OCI-LY3 (cell line): Measurements from ENCODE around the gene ZNF827.

Experiments
- H2AFZ ChIP-seq: fragments of 200-600, 300-600 bp; shearing (Covaris generic); 2 replicates; pipeline ENCODE4 v1.6.0; 2014; ENCODE audit warnings: antibody characterized with exemption, low read depth, low read length
- H3K27ac ChIP-seq: fragments of 200-600, 300-600 bp; sonication (generic); 2 replicates; pipeline ENCODE4 v1.5.1; 2014; ENCODE audit warnings: mild to moderate bottlenecking, low read length, moderate library complexity, mixed read lengths
- H3K27me3 ChIP-seq: fragments of 200-600, 300-600 bp; sonication (generic); 2 replicates; pipeline ENCODE4 v1.6.1; 2014; ENCODE audit warnings: low read depth, low read length, mixed read lengths
- H3K36me3 ChIP-seq: fragments of 200-600, 300-600 bp; sonication (generic); replicated peaks from 2 replicates; pipeline ENCODE3; 2014; ENCODE audit warnings: low read depth, low read length, mixed read lengths
- H3K4me1 ChIP-seq: fragments of 300-600, 200-600 bp; sonication (generic); 2 replicates; pipeline ENCODE4 v1.6.1; 2014; ENCODE audit warnings: low read length, mixed read lengths
- H3K4me2 ChIP-seq: fragments of 200-600, 300-600 bp; sonication (generic); 2 replicates; pipeline ENCODE4 v1.6.1; 2014; ENCODE audit warnings: low read length, mixed read lengths
- H3K4me3 ChIP-seq: fragments of 300-600, 200-600 bp; sonication (generic); 2 replicates; pipeline ENCODE4 v1.5.1; 2014; ENCODE audit warnings: antibody characterized with exemption, mild to moderate bottlenecking, low read length, moderate library complexity
- H3K79me2 ChIP-seq: fragments of 300-600, 200-600 bp; shearing (Covaris generic); 2 replicates; pipeline ENCODE4 v1.6.1; 2014; ENCODE audit warnings: mild to moderate bottlenecking, low read length, mixed read lengths
- H3K9ac ChIP-seq: fragments of 300-600, 200-600 bp; shearing (Covaris generic); 2 replicates; pipeline ENCODE4 v1.6.0; 2014; ENCODE audit warnings: mild to moderate bottlenecking, low read length, moderate library complexity
- H3K9me3 ChIP-seq: fragments of 200-600, 300-600 bp; shearing (Covaris generic); 2 replicates; pipeline ENCODE4 v1.6.1; 2014; ENCODE audit warnings: low read length, mixed read lengths; ENCODE audit not compliant: insufficient read depth
- H4K20me1 ChIP-seq: fragments of 200-600, 300-600 bp; sonication (generic); 2 replicates; pipeline ENCODE4 v1.6.1; 2016; ENCODE audit warnings: low read length, mixed read lengths; ENCODE audit not compliant: insufficient read depth
- EZH2phosphoT487 ChIP-seq: fragments of 200-600 bp; shearing (Covaris generic); IDR thresholded peaks from 2 replicates; pipeline ENCODE4 v1.6.1; 2018; ENCODE audit warnings: antibody characterized with exemption, mixed run types, low read depth
- TF ChIP-seq, protein P1 (sequence below): fragments of 200-600, 300-600 bp; sonication (generic); IDR thresholded peaks from 2 replicates; pipeline ENCODE4 v1.5.1; 2014; ENCODE audit warnings: antibody characterized with exemption, low read length, low read depth

ZNF827 gene

DNA sequence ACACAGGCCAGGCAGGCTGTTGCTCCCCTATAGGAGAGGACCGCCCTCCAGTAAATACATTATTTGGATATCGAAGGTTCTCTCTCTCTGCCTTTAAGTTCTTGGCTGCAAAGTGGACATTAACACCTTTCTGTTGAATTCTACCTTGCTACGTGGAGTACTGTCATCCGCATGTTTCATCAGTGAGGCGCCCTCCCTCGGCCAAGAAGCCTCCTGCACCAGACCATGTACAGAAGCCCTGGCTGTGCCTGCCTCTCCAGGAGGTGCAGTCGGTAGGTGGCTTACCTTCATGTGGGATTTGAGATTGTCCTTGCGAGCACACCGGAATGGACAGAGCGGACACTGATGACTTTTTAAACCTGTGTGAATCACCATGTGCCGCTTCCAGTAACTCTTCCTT lies 46.7 kb downstream of the ZNF827 start:
- Histone ChIP-seq H3K4me2 (no peak overlapping the region), H3K4me3 (no peak overlapping the region), H3K27ac (no peak overlapping the region), H3K4me1 (peaks cover 5% of the 10 kb centered on the region), H3K9me3 (no peaks in the 10 kb centered on the region), H3K27me3 (no peaks in the 10 kb centered on the region), H4K20me1 (peaks cover 65% of the 10 kb centered on the region), H2AFZ (no peak overlapping the region), H3K36me3 (peaks cover 19% of the 10 kb centered on the region), H3K79me2 (peaks cover 38% of the 10 kb centered on the region), H3K9ac (no peak overlapping the region)
- TF ChIP-seq, protein P1, sequence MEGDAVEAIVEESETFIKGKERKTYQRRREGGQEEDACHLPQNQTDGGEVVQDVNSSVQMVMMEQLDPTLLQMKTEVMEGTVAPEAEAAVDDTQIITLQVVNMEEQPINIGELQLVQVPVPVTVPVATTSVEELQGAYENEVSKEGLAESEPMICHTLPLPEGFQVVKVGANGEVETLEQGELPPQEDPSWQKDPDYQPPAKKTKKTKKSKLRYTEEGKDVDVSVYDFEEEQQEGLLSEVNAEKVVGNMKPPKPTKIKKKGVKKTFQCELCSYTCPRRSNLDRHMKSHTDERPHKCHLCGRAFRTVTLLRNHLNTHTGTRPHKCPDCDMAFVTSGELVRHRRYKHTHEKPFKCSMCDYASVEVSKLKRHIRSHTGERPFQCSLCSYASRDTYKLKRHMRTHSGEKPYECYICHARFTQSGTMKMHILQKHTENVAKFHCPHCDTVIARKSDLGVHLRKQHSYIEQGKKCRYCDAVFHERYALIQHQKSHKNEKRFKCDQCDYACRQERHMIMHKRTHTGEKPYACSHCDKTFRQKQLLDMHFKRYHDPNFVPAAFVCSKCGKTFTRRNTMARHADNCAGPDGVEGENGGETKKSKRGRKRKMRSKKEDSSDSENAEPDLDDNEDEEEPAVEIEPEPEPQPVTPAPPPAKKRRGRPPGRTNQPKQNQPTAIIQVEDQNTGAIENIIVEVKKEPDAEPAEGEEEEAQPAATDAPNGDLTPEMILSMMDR = no peak
- TF ChIP-seq EZH2phosphoT487 = no peak

DNA sequence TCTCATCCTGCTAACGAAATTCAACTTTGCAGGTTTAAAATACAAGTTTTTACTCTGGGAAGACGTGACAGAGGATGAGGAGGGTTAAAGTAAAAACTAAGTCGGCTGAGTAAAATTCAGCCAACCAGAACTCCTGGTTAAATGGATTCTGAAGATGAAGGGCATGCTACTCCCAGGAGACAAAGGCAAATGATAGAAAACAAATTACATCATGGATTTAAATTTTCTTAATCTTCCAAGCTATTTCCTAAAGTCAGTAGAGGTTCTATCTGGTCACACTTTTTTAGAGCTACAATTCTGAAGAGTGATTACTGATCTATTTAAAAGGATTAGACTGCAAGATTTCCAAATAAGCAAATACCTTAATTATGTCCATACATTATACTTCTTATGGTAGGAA lies 47.9 kb downstream of the ZNF827 start:
- Histone ChIP-seq H3K27me3 (no peaks in the 10 kb centered on the region), H3K4me1 (peaks cover 18% of the 10 kb centered on the region), H3K27ac (no peak overlapping the region), H3K4me3 (no peak overlapping the region), H3K79me2 (peaks cover 32% of the 10 kb centered on the region), H2AFZ (no peak overlapping the region), H3K9me3 (no peaks in the 10 kb centered on the region), H4K20me1 (peaks cover 64% of the 10 kb centered on the region), H3K9ac (no peak overlapping the region), H3K4me2 (no peak overlapping the region), H3K36me3 (peaks cover 25% of the 10 kb centered on the region)
- TF ChIP-seq, protein P1 = no peak
- no peak for TF ChIP-seq EZH2phosphoT487

DNA sequence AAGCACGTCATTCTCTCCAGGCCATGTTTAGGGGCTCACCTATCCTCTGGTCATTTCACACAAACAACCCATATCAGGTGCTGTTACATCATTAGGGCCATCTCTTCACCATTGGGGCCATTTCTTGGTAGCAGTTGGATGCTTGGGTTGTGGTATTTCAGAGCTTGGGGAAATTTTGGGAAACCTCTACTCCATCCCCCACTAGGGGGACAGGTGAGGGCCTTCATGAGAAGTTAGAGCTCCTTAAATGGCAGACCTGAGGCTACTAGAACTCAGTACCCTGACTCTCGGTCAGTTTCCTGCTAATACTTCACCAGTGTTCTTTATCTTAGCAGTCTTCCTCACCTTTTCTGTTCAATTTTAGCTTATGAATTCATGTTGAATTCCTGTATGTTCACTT lies 50.2 kb downstream of the ZNF827 start:
- no peaks in the 10 kb centered on the region for H3K9me3 ChIP-seq
- TF ChIP-seq EZH2phosphoT487 = no peak
- TF ChIP-seq, protein P1 = peak; percentile 12; the same call in 1 of the 2 replicates
- H3K4me2 ChIP-seq = no peak overlapping the region
- peaks cover 41% of the 10 kb centered on the region for H3K36me3 ChIP-seq
- no peaks in the 10 kb centered on the region for H3K27me3 ChIP-seq
- no peak overlapping the region for H3K9ac ChIP-seq
- peaks cover 28% of the 10 kb centered on the region for H3K79me2 ChIP-seq
- H3K4me3 ChIP-seq = no peak overlapping the region
- H4K20me1 ChIP-seq = peaks cover 67% of the 10 kb centered on the region
- H2AFZ ChIP-seq = no peak overlapping the region
- H3K4me1 ChIP-seq = peaks cover 34% of the 10 kb centered on the region
- H3K27ac ChIP-seq = no peak overlapping the region

DNA sequence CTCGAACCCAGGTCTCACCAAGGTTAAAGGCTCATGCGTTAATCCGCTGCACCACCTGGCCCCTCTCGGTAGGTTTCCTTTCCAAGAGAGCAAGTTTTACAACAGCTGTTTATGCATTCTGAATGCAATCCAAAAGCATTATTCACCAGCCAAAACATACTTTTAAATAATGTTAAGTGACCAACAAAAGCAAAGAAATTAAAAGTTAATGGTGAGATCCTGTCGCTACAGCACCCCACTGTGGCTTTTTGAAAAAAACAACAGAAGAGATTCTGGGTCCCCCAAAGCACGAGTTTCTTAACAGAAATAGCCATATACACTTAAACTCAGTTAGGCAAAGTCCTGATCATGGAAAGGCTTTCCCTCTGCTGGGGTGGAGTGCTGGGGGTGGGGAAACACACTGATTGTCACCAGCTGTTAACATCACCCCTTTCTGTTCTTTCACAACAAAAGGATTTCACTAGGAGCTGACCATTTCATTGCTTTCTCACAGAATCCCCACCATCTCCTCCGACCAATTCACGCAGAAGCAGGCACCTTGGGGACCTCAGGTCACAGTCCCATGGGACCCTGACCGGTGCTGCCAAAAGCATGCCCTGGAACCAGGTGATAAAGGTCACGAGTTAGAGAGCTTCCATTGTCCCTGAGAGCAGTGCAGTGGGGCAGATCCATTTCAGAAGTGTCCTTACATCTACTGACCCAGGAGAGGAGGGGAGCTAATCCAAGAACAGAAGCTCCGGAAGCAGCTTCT lies 51.2 kb downstream of the ZNF827 start:
- H3K9me3 ChIP-seq = no peaks in the 10 kb centered on the region
- no peak overlapping the region for H3K4me3 ChIP-seq
- H3K27ac ChIP-seq = no peak overlapping the region
- TF ChIP-seq, protein P1 = peak; percentile 32; the same call in 1 of the 2 replicates
- TF ChIP-seq EZH2phosphoT487 = no peak
- no peak overlapping the region for H2AFZ ChIP-seq
- H3K79me2 ChIP-seq = peaks cover 31% of the 10 kb centered on the region
- peaks cover 37% of the 10 kb centered on the region for H3K4me1 ChIP-seq
- H4K20me1 ChIP-seq = peaks cover 69% of the 10 kb centered on the region
- no peaks in the 10 kb centered on the region for H3K27me3 ChIP-seq
- H3K4me2 ChIP-seq = 0 out of 2 replicates have a peak overlapping the region, but pooled peaks have one; percentile 17
- H3K36me3 ChIP-seq = peaks cover 47% of the 10 kb centered on the region
- no peak overlapping the region for H3K9ac ChIP-seq
